Epithelial cell of proximal tubule (primary cell): ENCODE measurements around the gene HSPB8. TPM values are rescaled to one million over a fixed set of nuclear protein-coding genes. Genes with fewer than 3 reads are reported as not detected.

Experiments
- DNase-seq: peaks from one replicate; pipeline ENCODE4 v3.0.0-alpha.2; 2011; ENCODE audit warnings: low read depth
- H3K4me3 ChIP-seq: 2 replicates; pipeline ENCODE4 v1.5.1; 2011; ENCODE audit warnings: low read depth, mild to moderate bottlenecking, low read length
- total RNA-seq: library from RNA; depleted of rRNA; stranded (reverse); fragments of >200 nt; gene quantifications from 2 replicates; pipeline ENCODE4 v1.2.3, GENCODE V29; 2015
- TF ChIP-seq, protein P1 (sequence below): conservative IDR thresholded peaks from 2 replicates; pipeline ENCODE4 v1.5.1; 2012; ENCODE audit warnings: low read depth, mild to moderate bottlenecking, low read length

HSPB8 gene
- total RNA-seq, 1 donor from 2014 or later: 32.3 TPM

DNA sequence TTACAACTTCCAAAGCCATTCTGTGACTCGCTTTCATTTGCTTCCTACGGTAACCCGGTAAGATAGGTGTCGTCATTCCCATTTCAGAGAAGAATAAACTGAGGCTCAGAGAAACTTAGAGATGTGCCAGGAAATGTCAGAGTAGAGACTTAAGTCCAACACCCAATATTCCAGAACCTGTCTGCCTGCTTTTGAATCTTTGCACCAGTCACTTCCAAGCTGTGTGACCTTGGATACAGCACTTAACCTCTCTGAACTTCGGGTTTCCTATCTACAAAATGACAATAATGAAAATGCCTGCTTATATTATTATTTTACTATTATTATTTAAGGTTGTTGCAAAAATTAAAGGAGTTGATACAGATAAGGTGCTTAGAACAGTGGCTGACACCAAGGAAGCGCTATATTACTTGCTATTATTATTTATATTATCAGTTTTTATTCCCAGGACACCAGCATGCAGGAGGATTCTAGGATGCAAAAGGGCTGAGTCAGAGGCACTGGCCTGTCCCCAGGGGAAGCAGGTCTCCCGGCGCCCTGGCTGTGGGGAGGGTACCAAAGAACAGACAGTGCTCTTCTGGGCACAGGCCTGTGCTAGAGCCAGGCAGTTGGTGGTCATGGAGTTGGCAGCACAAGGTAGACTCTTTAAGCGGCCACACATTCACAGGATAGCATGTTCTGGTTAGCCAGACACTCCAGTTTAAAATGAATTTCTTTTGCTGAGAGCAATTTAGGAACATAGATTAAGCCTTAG lies 5.4 kb downstream of the HSPB8 start:
- TF ChIP-seq, protein P1, sequence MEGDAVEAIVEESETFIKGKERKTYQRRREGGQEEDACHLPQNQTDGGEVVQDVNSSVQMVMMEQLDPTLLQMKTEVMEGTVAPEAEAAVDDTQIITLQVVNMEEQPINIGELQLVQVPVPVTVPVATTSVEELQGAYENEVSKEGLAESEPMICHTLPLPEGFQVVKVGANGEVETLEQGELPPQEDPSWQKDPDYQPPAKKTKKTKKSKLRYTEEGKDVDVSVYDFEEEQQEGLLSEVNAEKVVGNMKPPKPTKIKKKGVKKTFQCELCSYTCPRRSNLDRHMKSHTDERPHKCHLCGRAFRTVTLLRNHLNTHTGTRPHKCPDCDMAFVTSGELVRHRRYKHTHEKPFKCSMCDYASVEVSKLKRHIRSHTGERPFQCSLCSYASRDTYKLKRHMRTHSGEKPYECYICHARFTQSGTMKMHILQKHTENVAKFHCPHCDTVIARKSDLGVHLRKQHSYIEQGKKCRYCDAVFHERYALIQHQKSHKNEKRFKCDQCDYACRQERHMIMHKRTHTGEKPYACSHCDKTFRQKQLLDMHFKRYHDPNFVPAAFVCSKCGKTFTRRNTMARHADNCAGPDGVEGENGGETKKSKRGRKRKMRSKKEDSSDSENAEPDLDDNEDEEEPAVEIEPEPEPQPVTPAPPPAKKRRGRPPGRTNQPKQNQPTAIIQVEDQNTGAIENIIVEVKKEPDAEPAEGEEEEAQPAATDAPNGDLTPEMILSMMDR: no peak
- peak overlapping the region; percentile 26 for H3K4me3 ChIP-seq
- DNase-seq: no peak

DNA sequence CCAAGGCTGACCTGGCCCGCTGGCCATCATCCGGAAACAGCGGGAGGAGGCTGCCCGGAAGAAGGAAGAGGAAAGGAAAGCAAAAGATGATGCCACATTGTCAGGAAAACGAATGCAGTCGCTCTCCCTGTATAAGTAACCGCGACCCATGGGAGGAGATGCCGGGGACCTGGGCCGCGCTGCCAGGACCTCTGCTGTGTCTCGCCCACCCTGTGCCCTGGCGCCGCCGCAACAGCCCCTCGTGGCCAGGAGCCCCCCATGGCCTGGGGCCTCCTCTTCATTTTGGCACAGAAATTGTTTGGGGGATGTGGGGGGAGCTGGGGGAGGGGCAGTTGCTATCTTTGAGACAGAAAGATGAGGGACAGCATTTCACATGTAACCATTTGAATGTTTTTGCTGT lies 16.5 kb downstream of the HSPB8 start:
- H3K4me3 ChIP-seq: no peak overlapping the region
- DNase-seq: no peak

DNA sequence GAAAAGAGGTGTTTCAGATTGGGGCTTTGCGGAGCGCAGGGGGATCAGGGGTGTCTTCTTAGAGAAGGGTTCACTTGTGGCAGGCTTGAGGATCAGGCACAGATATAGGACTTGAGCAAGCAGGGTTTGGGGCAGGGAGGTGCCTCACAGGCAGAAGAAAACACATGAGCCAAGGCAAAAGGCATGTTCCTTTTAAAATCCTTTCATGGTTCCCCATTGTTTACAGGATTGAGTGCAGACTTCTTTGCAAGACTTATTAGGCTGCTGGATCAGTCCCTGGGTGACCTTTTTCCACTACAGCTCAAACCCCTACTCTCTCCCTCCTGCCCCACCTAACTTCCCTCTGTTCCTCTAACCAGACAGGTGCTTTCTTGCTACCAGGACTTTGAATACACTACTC lies 19.7 kb downstream of the HSPB8 start:
- DNase-seq: no peak
- TF ChIP-seq, protein P1: no peak
- no peak overlapping the region for H3K4me3 ChIP-seq

More for the DNA sequence above, 16.5 kb downstream of the HSPB8 start:
- TF ChIP-seq, protein P1: no peak

DNA sequence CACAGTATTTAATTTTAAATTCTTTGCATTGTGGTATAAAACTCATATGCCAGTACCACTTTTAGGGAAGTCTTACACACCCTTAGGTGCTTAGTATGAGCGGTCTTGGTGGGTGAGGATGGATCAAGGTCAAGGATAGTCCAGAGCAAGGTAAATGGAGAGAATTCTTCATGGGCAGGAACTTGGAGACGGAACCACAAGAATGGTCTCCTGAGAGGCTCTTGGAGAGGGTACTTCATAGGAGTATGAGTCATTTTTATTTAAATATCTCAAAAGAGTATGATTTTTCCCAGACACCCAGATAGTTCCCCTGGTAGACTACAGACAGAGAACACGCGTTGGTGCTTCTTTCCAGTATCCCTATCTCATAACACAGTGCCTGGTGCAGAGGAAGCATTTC lies 21.9 kb downstream of the HSPB8 start:
- DNase-seq: no peak
- H3K4me3 ChIP-seq: no peak overlapping the region
- TF ChIP-seq, protein P1: no peak

DNA sequence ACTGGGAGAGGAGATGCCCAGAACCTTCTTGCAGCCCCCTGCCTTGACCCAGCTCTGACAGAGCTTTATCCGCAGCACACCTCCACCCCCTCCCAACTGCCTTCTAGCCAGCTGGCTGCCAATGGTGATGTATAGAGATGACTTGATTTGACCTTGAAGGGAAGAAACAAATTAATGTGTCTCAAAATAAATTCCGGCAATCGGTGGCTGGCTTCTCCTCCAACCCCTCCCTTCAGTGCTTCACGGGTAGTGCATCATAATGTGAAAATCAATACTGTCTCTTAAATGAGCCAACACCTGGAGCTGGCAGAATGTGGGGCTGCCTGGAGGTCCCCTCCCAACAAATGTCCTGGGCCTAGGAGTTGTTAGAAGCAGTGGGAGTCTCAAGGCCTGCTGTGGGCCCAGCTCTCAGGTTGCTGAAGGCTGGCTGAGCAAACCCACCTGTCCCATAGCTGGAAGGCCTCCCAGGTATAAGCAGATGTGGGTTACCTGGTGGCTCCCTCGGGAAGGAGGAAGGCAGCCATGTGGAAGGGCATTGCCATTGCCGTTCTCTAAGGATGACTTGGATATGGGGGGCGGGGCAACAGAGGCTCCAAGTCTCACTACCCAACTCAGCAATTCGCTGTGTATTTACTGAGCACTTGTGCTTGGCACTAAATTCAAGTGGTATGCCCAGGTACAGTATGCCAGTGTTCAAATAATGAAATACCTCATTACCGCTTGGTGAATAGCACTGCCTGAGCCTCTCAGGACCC lies 23.2 kb downstream of the HSPB8 start:
- DNase-seq: no peak
- H3K4me3 ChIP-seq: no peak overlapping the region
- TF ChIP-seq, protein P1: no peak

DNA sequence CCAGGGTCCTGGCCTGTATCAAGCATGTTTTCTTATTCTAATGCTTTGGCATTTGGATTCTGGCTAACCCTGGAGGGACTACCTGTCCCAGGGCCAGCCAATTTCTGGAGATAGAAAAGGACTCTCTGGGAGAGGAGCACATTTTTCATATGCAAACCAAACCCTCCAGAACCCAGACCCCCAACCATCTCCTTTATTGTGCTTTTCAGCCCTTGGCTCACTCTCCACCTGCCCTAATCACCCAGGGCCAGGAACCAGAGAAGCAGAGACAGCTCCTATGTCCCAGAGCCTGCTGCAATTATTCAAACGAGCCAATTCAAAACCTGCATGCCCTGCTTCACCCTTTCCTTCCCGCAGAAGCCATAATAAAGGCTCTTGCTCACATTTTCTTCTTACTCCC lies 23.8 kb downstream of the HSPB8 start:
- no peak for DNase-seq
- H3K4me3 ChIP-seq: no peak overlapping the region

More for the DNA sequence above, 23.8 kb downstream of the HSPB8 start:
- TF ChIP-seq, protein P1: no peak
